Colonic mucosa (tissue), 4 donors: Measurements from ENCODE around the gene HERC2. TPM values are rescaled to one million over a fixed set of nuclear protein-coding genes. Genes with fewer than 3 reads are reported as not detected.

ENCODE experiments used
- DNase-seq: peaks from one replicate; pipeline ENCODE4 v3.0.0-alpha.2; 2020
- H3K27ac ChIP-seq: fragments of 200-600 bp; one replicate; pipeline ENCODE4 v1.8.0; 2021
- H3K27me3 ChIP-seq: fragments of 200-600 bp; one replicate; pipeline ENCODE4 v1.8.0; 2021
- H3K36me3 ChIP-seq: fragments of 200-600 bp; one replicate; pipeline ENCODE4 v1.8.0; 2021
- H3K4me1 ChIP-seq: fragments of 200-600 bp; one replicate; pipeline ENCODE4 v1.8.0; 2021; ENCODE audit warnings: mild to moderate bottlenecking
- H3K4me3 ChIP-seq: fragments of 200-600 bp; one replicate; pipeline ENCODE4 v1.8.0; 2021
- H3K9ac ChIP-seq, 2 donors: one replicate each; pipeline ENCODE4 v1.7.0; 2013; ENCODE audit warnings: control low read depth in 2 of 2, low read depth in 2 of 2, low read length in 2 of 2
- H3K9me3 ChIP-seq: fragments of 200-600 bp; one replicate; pipeline ENCODE4 v1.8.0; 2021
- CTCF ChIP-seq: fragments of 200-600 bp; IDR thresholded peaks from one replicate; pipeline ENCODE4 v1.8.0; 2022; ENCODE audit warnings: antibody characterized with exemption, mild to moderate bottlenecking
- intact Hi-C: fragments of 100-400 bp; cut with DNase I; formaldehyde crosslinking; loops from one replicate; pipeline ENCODE4 v1.14.1; 2022
- total RNA-seq, 2 donors: library from RNA; stranded (reverse); fragmentation: NEBNext Ultra II Directional in 1 of 2; extraction: Animal tissue kit (Norgen Biotek cat#: 25700) in 1 of 2; gene quantifications; one replicate each; pipeline ENCODE4 v1.2.1, GENCODE V29; 2021
- donor health status: healthy.
- donor health status: DM: no; HTN: no; CAD: no.
- donor health status: DM: no; HTN: no; CAD: no.

HERC2 gene
- total RNA-seq, 2 donors from 2014 or later: 50.8 to 71.2 TPM

DNA sequence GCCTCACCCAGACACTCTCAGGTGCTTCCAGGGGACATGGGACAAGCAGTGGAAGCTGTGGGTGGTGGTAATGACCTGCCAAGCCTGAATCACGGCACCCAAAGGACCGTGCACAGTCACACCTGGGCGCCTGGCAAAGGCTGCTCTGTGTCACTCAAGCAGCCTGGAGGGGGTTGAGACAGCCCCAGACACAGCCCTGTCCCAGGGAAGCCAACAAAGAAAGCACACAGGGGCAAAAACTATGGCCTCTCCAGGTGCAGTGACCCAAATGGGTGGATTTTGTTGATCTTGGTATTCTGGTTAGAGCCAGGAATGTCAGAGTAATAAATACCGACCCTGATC lies 207.9 kb downstream of the HERC2 start:
- no peak overlapping the region for H3K4me3 ChIP-seq
- H3K4me1 ChIP-seq: no peaks in the 10 kb centered on the region
- DNase-seq: no peak
- no peak for TF ChIP-seq CTCF
- no peaks in the 10 kb centered on the region for H3K9me3 ChIP-seq
- H3K36me3 ChIP-seq: peaks cover 15% of the 10 kb centered on the region
- intact Hi-C loops: no loop called here
- H3K9ac ChIP-seq: no peak overlapping the region
- H3K27ac ChIP-seq: no peak overlapping the region
- no peaks in the 10 kb centered on the region for H3K27me3 ChIP-seq

DNA sequence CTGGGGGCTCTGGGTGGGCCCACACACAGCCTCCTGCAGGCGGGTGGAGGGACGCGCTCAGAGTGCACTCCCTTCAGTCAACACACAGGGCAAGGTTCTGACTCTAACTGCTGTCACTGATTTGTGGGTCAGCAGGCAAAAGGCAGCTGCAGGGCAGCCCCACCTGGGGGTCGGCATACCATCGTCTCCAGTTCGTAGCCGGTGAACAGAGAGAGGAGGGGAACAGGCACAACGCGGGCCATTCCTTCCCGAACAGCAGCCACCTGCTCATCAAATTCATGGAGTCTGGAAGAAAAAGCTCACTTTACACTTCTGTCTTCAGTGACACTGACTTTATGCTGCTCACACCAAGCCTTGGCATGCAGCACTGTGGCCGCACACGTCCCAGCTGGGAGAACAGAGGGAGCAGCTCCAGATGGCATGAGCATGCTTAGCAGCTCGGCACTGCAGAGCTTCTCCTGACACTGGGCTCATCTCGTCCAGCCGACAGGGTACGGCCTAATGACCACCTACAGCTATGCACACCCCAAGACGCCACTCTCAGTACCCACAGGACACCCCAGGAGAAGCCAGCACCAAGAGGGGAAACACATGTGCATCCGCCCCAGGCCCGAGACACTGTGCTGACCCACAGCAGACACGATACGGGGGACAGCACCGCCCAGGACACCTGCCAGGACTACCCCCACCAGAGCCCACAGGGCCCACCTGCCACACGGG lies 208.4 kb downstream of the HERC2 start:
- no peak overlapping the region for H3K27ac ChIP-seq
- intact Hi-C loops: no loop called here
- H3K9ac ChIP-seq: no peak overlapping the region
- H3K9me3 ChIP-seq: no peaks in the 10 kb centered on the region
- H3K27me3 ChIP-seq: no peaks in the 10 kb centered on the region
- no peak for TF ChIP-seq CTCF
- H3K4me1 ChIP-seq: no peaks in the 10 kb centered on the region
- H3K36me3 ChIP-seq: peaks cover 15% of the 10 kb centered on the region
- DNase-seq: no peak
- H3K4me3 ChIP-seq: no peak overlapping the region

- Histone ChIP-seq H3K9me3 (no peaks in the 10 kb centered on the region), H3K27me3 (peaks cover 1% of the 10 kb centered on the region), H3K9ac (no peak overlapping the region), H3K4me3 (no peak overlapping the region), H3K27ac (no peak overlapping the region), H3K36me3 (peaks cover 15% of the 10 kb centered on the region), H3K4me1 (no peaks in the 10 kb centered on the region)
- TF ChIP-seq CTCF: no peak
- intact Hi-C loops: no loop called here
- no peak for DNase-seq
These were observed 209.0 kb downstream of the HERC2 start for GRCh38 chr15:28112962-28113361.

DNA sequence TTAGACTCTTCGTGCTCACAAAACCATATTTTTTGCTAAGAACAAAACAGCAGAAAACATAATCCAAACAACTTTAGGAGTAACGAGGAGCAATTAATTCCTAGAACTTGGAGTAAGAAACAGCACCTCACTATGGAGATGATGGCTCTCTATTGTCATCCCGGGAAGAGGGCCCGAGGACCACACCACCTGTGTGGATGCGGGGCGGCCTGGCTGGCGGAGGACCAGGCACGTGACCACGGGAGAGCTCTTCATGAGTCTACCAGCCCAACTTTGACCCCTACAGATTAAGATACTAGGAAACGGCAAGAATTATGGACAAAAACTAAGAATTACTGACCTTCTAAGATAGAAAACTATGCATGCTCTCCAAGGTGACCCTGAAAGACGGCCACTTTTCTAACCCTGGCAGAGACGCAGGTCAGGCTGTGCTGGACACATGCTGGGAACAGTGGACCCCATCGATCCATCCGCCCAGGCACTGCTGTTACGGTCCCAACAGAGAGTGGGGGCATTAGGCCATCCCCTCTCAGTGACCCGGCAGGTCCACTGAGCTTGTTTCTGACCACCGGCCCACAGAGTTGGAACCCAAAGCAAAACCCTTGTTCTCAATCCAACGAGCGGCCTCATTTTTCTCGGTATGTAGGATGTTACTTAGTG lies 209.7 kb downstream of the HERC2 start:
- H3K9ac ChIP-seq: no peak overlapping the region
- DNase-seq: no peak
- TF ChIP-seq CTCF: no peak
- H3K4me1 ChIP-seq: no peaks in the 10 kb centered on the region
- no peak overlapping the region for H3K4me3 ChIP-seq
- H3K27me3 ChIP-seq: peaks cover 8% of the 10 kb centered on the region
- intact Hi-C loops: no loop called here
- no peak overlapping the region for H3K27ac ChIP-seq
- no peaks in the 10 kb centered on the region for H3K9me3 ChIP-seq
- peaks cover 15% of the 10 kb centered on the region for H3K36me3 ChIP-seq

GRCh38 chr15:28111543-28111942 lies 210.4 kb downstream of the HERC2 start:
- Histone ChIP-seq H3K27me3 (peaks cover 15% of the 10 kb centered on the region), H3K36me3 (peaks cover 15% of the 10 kb centered on the region)

More at GRCh38 chr15:28111543-28111942, 210.4 kb downstream of the HERC2 start:
- intact Hi-C loops: no loop called here
- TF ChIP-seq CTCF: no peak
- Histone ChIP-seq H3K4me1 (no peaks in the 10 kb centered on the region), H3K9ac (no peak overlapping the region), H3K4me3 (no peak overlapping the region), H3K9me3 (no peaks in the 10 kb centered on the region), H3K27ac (no peak overlapping the region)
- no peak for DNase-seq
